Heart left ventricle (tissue), 16 donors: ENCODE data around the gene UPF2. TPM values are rescaled to one million over a fixed set of nuclear protein-coding genes. Genes with fewer than 3 reads are reported as not detected.

ENCODE experiments used
- ATAC-seq, 4 donors: fragments of 200-7000 bp; cut with Tn5 transposase; one replicate each; pipeline ENCODE4 v1.9.1; 2020 to 2022; ENCODE audit warnings: moderate library complexity in 4 of 4, mild to moderate bottlenecking in 3 of 4, moderate number of reproducible peaks in 1 of 4
- DNase-seq, 5 donors: peaks; one replicate each; pipeline ENCODE4 v3.0.0-alpha.2; 2020
- H3K27ac ChIP-seq, 12 donors: fragments of 200-600 bp; sonication (generic) in 4 of 12; one replicate each; pipeline versions ENCODE4 v1.5.0 to v1.8.0; 2016 to 2022; ENCODE audit warnings: mild to moderate bottlenecking in 2 of 12
- H3K27me3 ChIP-seq, 9 donors: fragments of 200-600 bp; sonication (generic) in 2 of 9; one replicate each; pipeline versions ENCODE4 v1.5.1 to v1.8.0; 2016 to 2022; ENCODE audit warnings: mild to moderate bottlenecking in 3 of 9
- H3K36me3 ChIP-seq, 9 donors: fragments of 200-600 bp; sonication (generic) in 2 of 9; one replicate each; pipeline versions ENCODE4 v1.5.0 to v1.8.0; 2018 to 2022; ENCODE audit warnings: mild to moderate bottlenecking in 2 of 9
- H3K4me1 ChIP-seq, 12 donors: fragments of 200-600 bp; sonication (generic) in 4 of 12; one replicate each; pipeline versions ENCODE4 v1.5.0 to v1.8.0; 2016 to 2022; ENCODE audit warnings: mild to moderate bottlenecking in 3 of 12
- H3K4me3 ChIP-seq, 12 donors: fragments of 200-600 bp; sonication (generic) in 4 of 12; one replicate each; pipeline versions ENCODE4 v1.5.0 to v1.8.0; 2017 to 2022; ENCODE audit warnings: mild to moderate bottlenecking in 9 of 12, moderate library complexity in 4 of 12
- H3K9me3 ChIP-seq, 12 donors: fragments of 200-600 bp; sonication (generic) in 4 of 12; one replicate each; pipeline versions ENCODE4 v1.5.0 to v1.8.0; 2016 to 2022; ENCODE audit warnings: mild to moderate bottlenecking in 1 of 12
- CTCF ChIP-seq, 12 donors: fragments of 200-600 bp; sonication (generic) in 4 of 12; IDR thresholded peaks; one replicate each; pipeline versions ENCODE4 v1.5.0 to v1.8.0; 2018 to 2022; ENCODE audit warnings: antibody characterized with exemption in 12 of 12, mild to moderate bottlenecking in 5 of 12
- POLR2A ChIP-seq, 2 donors: fragments of 450-650 bp; IDR thresholded peaks; one replicate each; pipeline ENCODE4 v1.6.1; 2017; ENCODE audit warnings: antibody characterized with exemption in 2 of 2, mild to moderate bottlenecking in 2 of 2, moderate library complexity in 2 of 2
- WGBS, 4 donors: extraction: QIAGEN DNeasy Blood & Tissue Kit in 2 of 4; methylation state at CpG; one replicate each; pipeline versions ENCODE4 v1.1.5 to v1.1.7; 2013 to 2018; 5-methylcytosine and 5-hydroxymethylcytosine counted together
- intact Hi-C, 10 donors: fragments of 100-400 bp; cut with DNase I; formaldehyde crosslinking; loops; one replicate each; pipeline versions ENCODE4 v1.11.1 to v1.14.2; 2022
- polyA plus RNA-seq, 2 donors: library from polyadenylated mRNA; stranded (reverse); fragments of 200-250 nt; gene quantifications; one replicate each; pipeline ENCODE4 v1.2.3, GENCODE V29; 2013
- total RNA-seq, 9 donors: library from RNA; depleted of rRNA in 2 of 9; stranded (reverse); fragments of >200 nt in 2 of 9; fragmentation: NEBNext Ultra II Directional in 3 of 9; extraction: Animal tissue kit (Norgen Biotek cat#: 25700) in 3 of 9; gene quantifications; one replicate each; pipeline versions ENCODE4 v1.1.0 to v1.2.4, GENCODE V29; 2016 to 2023
- donor health status: ischemic (EF 13 %, LVEDD 7.1; RV severe dilation, severe dysfunction).
- donor health status: healthy with polysubstance abuse.
- donor health status: DM: no; HTN: yes; CAD: no.
- donor health status: DM: no; HTN: no; CAD: no.
- donor health status: ischemic (EF 25% LVEDD 6.9; RV normal size, moderate dysfunction).
- donor health status: ischemic (EF 25% LVEDD 5.7; RV mildly dilated, moderate dysfunction).
- donor health status: healthy.
- donor health status: DM: yes; HTN: yes; CAD: no.
- donor health status: ischemic (EF 35%, LVEDD 5.7; RV mildly dilated, moderate dysfunction).
- donor health status: nonischemic (EF 11% LVEDD 7.7; RV severe dilation, severe dysfunction).
- donor health status: DM: yes; HTN: yes; CAD: no.
- donor health status: PGD.
- donor health status: ischemic (EF 29% LVEDD 5.4; RV normal size, mild dysfunction).
- donor health status: nonischemic (EF 23%, LVEDD 6.1; RV moderate dilation, normal function).

The UPF2 gene
- total and polyA plus RNA-seq, 11 donors, result 7.9 to 20.9 (median 15.7) TPM

- ATAC-seq, result no peak
These were observed 92.1 kb downstream of the UPF2 start for GRCh38 chr10:11950325-11951018.

GRCh38 chr10:11949152-11949551 lies 93.5 kb downstream of the UPF2 start:
- H3K36me3 ChIP-seq, result peaks cover 0 to 77% (median 58%) of the 10 kb centered on the region in 9 donors
- H3K4me1 ChIP-seq, result peaks cover 0 to 6% (median 0%) of the 10 kb centered on the region in 12 donors
- H3K27ac ChIP-seq, result no peak overlapping the region
- intact Hi-C loops, result no loop called here
- TF ChIP-seq POLR2A (IDR thresholded peaks at IDR 0.05), result no peak
- ATAC-seq (no peak), DNase-seq (no peak)
- H3K9me3 ChIP-seq, result no peaks in the 10 kb centered on the region
- 91 to 93% (median 91%) methylated on average over 2 of the region's 2 CpGs for WGBS, 4 donors
- H3K27me3 ChIP-seq, result no peaks in the 10 kb centered on the region
- H3K4me3 ChIP-seq, result no peak overlapping the region

More at GRCh38 chr10:11950325-11951018, 92.1 kb downstream of the UPF2 start:
- intact Hi-C loops, result no loop called here
- WGBS, 4 donors, result 92 to 97% (median 95%) methylated on average over 9 of the region's 9 CpGs
- no peak overlapping the region for H3K27ac ChIP-seq
- H3K4me1 ChIP-seq, result peaks cover 0 to 6% (median 0%) of the 10 kb centered on the region in 12 donors
- no peak overlapping the region for H3K4me3 ChIP-seq
- H3K27me3 ChIP-seq, result no peaks in the 10 kb centered on the region
- DNase-seq, result no peak
- peaks cover 0 to 81% (median 67%) of the 10 kb centered on the region in 9 donors for H3K36me3 ChIP-seq
- TF ChIP-seq CTCF (IDR thresholded peaks at IDR 0.05), result no peak
- TF ChIP-seq POLR2A (IDR thresholded peaks at IDR 0.05), result no peak
- H3K9me3 ChIP-seq, result no peaks in the 10 kb centered on the region

GRCh38 chr10:11946652-11947051 lies 96.0 kb downstream of the UPF2 start:
- H3K27me3 ChIP-seq, result no peaks in the 10 kb centered on the region
- 95 to 97% (median 96%) methylated on average over 8 of the region's 8 CpGs for WGBS, 4 donors
- H3K9me3 ChIP-seq, result no peaks in the 10 kb centered on the region
- no peak overlapping the region for H3K4me3 ChIP-seq
- no peak for ATAC-seq
- H3K27ac ChIP-seq, result no peak overlapping the region
- peaks cover 0 to 6% (median 0%) of the 10 kb centered on the region in 12 donors for H3K4me1 ChIP-seq
- no peak for TF ChIP-seq POLR2A (IDR thresholded peaks at IDR 0.05)
- no peak for TF ChIP-seq CTCF (IDR thresholded peaks at IDR 0.05)
- H3K36me3 ChIP-seq, result peaks cover 0 to 75% (median 58%) of the 10 kb centered on the region in 9 donors
- intact Hi-C loops, result no loop called here
- no peak for DNase-seq

GRCh38 chr10:11936389-11937152 lies 106.0 kb downstream of the UPF2 start:
- TF ChIP-seq CTCF (IDR thresholded peaks at IDR 0.05), result no peak
- no peak for TF ChIP-seq POLR2A (IDR thresholded peaks at IDR 0.05)
- Histone ChIP-seq H3K4me1 (no peaks in the 10 kb centered on the region), H3K27me3 (no peaks in the 10 kb centered on the region), H3K36me3 (peaks cover 0 to 82% (median 58%) of the 10 kb centered on the region in 9 donors), H3K9me3 (no peaks in the 10 kb centered on the region), H3K27ac (no peak overlapping the region), H3K4me3 (no peak overlapping the region)
- 68 to 83% (median 77%) methylated on average over 8 of the region's 8 CpGs for WGBS, 4 donors
- intact Hi-C loops, result no loop called here
- ATAC-seq, result no peak
- no peak for DNase-seq
